HG03342 (cell line): ENCODE data around the gene OR5T1.

ENCODE experiments used
- ATAC-seq: cut with Tn5 transposase; IDR thresholded peaks from one replicate; pipeline ENCODE4 v1.9.1; 2021; ENCODE audit warnings: mild to moderate bottlenecking, moderate library complexity; ENCODE audit not compliant: unreplicated experiment

Gene OR5T1

GRCh38 chr11:56273854-56274253 is at the start of gene OR5T1:
Gene OR5T1, plus strand, starts transcription at chr11:56274154. Its CDS starts 1,485 bp downstream, at chr11:56275639.
- no peak for ATAC-seq

- ATAC-seq = no peak
These were observed 39.8 kb upstream of the OR5T1 start, which contains the start of gene OR5T2 for GRCh38 chr11:56234155-56234554. Gene OR5T2, minus strand, starts transcription at chr11:56234255. Its CDS starts 1,193 bp downstream, at chr11:56233062.

GRCh38 chr11:56251954-56252353 is 22.0 kb upstream of the OR5T1 start, which contains the start of gene OR5T3:
Gene OR5T3, plus strand, starts transcription at chr11:56252254. Its CDS starts 0 bp downstream, at chr11:56252254.
- ATAC-seq = no peak

- no peak for ATAC-seq
These were observed 2.9 kb upstream of the OR5T1 start for GRCh38 chr11:56271092-56271491.

GRCh38 chr11:56292154-56292553 is 18.2 kb downstream of the OR5T1 start, which contains the start of gene OR8H1:
Gene OR8H1, minus strand, starts transcription at chr11:56292254. Its CDS starts 1,192 bp downstream, at chr11:56291062.
- no peak for ATAC-seq

- ATAC-seq = no peak
These were observed 22.9 kb downstream of the OR5T1 start for GRCh38 chr11:56296898-56297297.

- ATAC-seq = no peak
These were observed 33.9 kb downstream of the OR5T1 start for GRCh38 chr11:56307836-56308235.

- no peak for ATAC-seq
These were observed 40.9 kb downstream of the OR5T1 start, which contains the start of gene OR8K3 for GRCh38 chr11:56314844-56315243. Gene OR8K3, plus strand, starts transcription at chr11:56315144. Its CDS starts 3,163 bp downstream, at chr11:56318307.
